Activated CD4-positive, alpha-beta T cell treated with anti-CD3 and anti-CD28 coated beads for 36 hours (primary cell): ENCODE results near the gene CDK1. TPM values are rescaled to one million over a fixed set of nuclear protein-coding genes. Genes with fewer than 3 reads are reported as not detected.

Experiments
- ATAC-seq: fragments of 200-7000 bp; cut with Tn5 transposase; one replicate; pipeline ENCODE4 v1.10.0; 2021; ENCODE audit warnings: mild to moderate bottlenecking, moderate library complexity
- CTCF ChIA-PET: fragments of 350-600 bp; sonication (Branson Sonifier 250); formaldehyde crosslinking; loops from one replicate; lab custom pipeline; 2021; ENCODE audit warnings: antibody characterized with exemption; lab: Charles Lee
- POLR2A ChIA-PET: fragments of 350-600 bp; sonication (Branson Sonifier 250); formaldehyde crosslinking; loops from one replicate; lab custom pipeline; 2021; ENCODE audit warnings: antibody characterized with exemption, inconsistent platforms; lab: Charles Lee
- DNase-seq: peaks from one replicate; pipeline ENCODE4 v3.0.0-alpha.2; 2020
- H3K27ac Mint-ChIP-seq: one replicate; pipeline ENCODE4 v1.8.0; 2021; ENCODE audit warnings: mixed read lengths
- H3K27me3 Mint-ChIP-seq: one replicate; pipeline ENCODE4 v1.8.0; 2021; ENCODE audit warnings: mixed read lengths
- H3K36me3 Mint-ChIP-seq: one replicate; pipeline ENCODE4 v1.8.0; 2021; ENCODE audit warnings: low read depth, mixed read lengths
- H3K4me1 Mint-ChIP-seq: one replicate; pipeline ENCODE4 v1.8.0; 2021; ENCODE audit warnings: mixed read lengths
- H3K4me3 Mint-ChIP-seq: one replicate; pipeline ENCODE4 v1.8.0; 2021; ENCODE audit warnings: mild to moderate bottlenecking, moderate library complexity, mixed read lengths
- H3K9me3 Mint-ChIP-seq: one replicate; pipeline ENCODE4 v1.8.0; 2021; ENCODE audit warnings: low read depth, mixed read lengths
- intact Hi-C, 2 experiments: fragments of 100-400 bp; cut with DNase I in 1 of 2; cut with micrococcal nuclease in 1 of 2; formaldehyde crosslinking; loops; one replicate each; pipeline versions ENCODE4 v1.14.2 to v1.15.1; 2022 to 2024; cut with DNase I, micrococcal nuclease
- total RNA-seq, 2 experiments: library from RNA; stranded (reverse); gene quantifications; one replicate each; pipeline ENCODE4 v1.2.3, GENCODE V29; 2021

The CDK1 gene
- 100 to 1,000 TPM in 1 of 2 experiments, 10 to 100 TPM in 1; 88.5 to 138 TPM for total RNA-seq

DNA sequence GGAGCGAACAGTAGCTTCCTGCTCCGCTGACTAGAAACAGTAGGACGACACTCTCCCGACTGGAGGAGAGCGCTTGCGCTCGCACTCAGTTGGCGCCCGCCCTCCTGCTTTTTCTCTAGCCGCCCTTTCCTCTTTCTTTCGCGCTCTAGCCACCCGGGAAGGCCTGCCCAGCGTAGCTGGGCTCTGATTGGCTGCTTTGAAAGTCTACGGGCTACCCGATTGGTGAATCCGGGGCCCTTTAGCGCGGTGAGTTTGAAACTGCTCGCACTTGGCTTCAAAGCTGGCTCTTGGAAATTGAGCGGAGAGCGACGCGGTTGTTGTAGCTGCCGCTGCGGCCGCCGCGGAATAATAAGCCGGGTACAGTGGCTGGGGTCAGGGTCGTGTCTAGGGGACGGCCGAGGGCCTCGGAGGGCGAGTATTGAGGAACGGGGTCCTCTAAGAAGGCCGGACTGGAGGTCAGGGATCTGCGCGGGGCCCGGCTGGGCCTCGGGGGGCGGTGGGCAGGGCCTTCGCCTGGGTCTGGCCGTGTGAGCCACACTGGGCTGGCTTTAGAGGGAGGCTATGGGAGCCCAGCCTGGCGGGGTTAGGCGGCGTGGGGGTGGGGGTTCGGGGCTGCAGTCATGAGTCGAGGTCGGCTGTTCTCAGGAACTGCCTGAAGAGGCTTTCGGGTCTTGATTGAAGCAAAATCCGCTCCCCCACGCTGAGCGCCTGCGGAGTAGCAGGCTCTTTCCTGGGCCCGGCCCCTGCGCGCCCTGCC, at the start of gene CDK1:
CDK1 (plus strand) TSS at position 265 of the 757 bp plus-strand sequence. CDS start 1,688 bp downstream, outside the sequence.
- Mint-ChIP-seq H3K4me3 (peak within 1 kb of the TSS; percentile 98), H3K9me3 (no peaks in the 10 kb centered on the region), H3K27ac (peak within 1 kb of the TSS; percentile 96), H3K27me3 (no peaks in the 10 kb centered on the region), H3K36me3 (peaks cover 36% of the 10 kb centered on the region), H3K4me1 (peaks cover 17% of the 10 kb centered on the region)
- peak; percentile 98 for DNase-seq
- CTCF ChIA-PET, result interaction anchor here (0.6 to 1.5 kb wide), 6 partner anchors 9 to 300 kb away, joined by 3 to 8 read pairs (median 4); no protein-coding TSS in a partner anchor
- intact Hi-C loops, result loop anchor here (1.0 to 10.0 kb wide), 7 partner anchors 47 to 544 kb away; no protein-coding TSS in a partner anchor
- peak; percentile 99 for ATAC-seq
- POLR2A ChIA-PET, result interaction anchor here (0.5 to 1.2 kb wide), 15 partner anchors 12 to 1278 kb away, joined by 3 to 12 read pairs (median 3); no protein-coding TSS in a partner anchor

DNA sequence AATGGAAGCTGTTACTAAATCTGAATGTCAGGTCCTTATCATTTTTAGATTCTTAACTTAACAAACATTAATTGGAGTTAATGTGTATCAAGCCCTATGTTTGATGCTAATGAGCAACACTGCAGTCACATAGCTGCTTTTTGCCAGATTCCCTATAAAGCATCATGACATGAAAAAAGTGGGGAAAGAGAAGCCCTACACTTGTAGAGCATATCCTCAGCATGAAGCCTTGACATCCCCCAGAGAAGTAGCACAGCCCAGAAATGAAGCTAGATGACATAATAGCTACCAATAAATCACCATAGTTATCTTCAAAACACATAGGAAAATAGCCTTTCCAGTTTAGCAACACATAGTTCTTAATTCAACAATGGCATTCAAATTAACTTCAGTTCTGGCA, 49.2 kb upstream of the CDK1 start:
- DNase-seq (no peak), ATAC-seq (no peak)
- Mint-ChIP-seq H3K27ac (peak overlapping the region; percentile 73), H3K4me1 (peaks cover 68% of the 10 kb centered on the region), H3K27me3 (no peaks in the 10 kb centered on the region), H3K9me3 (peaks cover 4% of the 10 kb centered on the region), H3K36me3 (peaks cover 6% of the 10 kb centered on the region), H3K4me3 (no peak overlapping the region)
- POLR2A ChIA-PET, result no interaction called here
- intact Hi-C loops, result loop anchor here in 1 of 2 experiments (2.0 to 10.0 kb wide), 2 partner anchors 822 to 1506 kb away; partner anchors contain the start of gene CCDC6
- CTCF ChIA-PET, result interaction anchor here (1.1 to 2.5 kb wide), 3 partner anchors 8 to 192 kb away, joined by 3 to 7 read pairs (median 4); no protein-coding TSS in a partner anchor

DNA sequence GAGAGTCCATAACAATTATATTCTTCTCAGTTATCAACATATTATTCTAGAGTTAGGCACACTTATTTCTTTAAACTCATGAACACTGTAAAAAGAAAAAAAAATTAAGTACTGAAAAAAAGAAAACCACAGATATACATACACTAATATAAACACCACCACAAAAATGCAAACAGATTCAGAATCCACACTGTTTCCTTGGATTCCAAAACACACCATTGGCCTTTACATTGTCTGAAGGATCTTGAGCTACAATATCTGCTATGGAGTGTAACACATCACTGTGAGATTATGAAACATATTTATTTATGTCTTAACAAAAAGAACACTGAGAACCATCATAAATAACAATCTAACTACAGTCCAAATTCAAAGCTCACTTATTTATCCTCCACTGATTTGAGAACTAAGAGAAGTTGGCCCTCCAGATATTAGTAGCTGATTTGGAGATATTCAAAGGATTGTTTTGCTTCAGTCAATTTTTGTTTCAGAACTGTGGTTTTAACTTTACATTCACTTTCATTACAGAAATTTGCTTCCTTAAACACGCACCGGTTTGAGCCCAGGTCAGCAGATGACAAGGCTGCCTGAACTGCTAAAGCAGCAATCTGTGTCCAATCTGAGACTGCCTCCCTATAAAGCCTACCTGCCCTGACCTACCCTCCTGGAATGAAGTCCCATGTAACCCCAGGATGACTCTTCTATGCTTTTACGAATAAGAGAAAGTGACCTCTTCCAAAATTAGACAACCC, 47.0 kb upstream of the CDK1 start:
- Mint-ChIP-seq H3K4me1 (peaks cover 49% of the 10 kb centered on the region), H3K9me3 (no peaks in the 10 kb centered on the region), H3K36me3 (no peaks in the 10 kb centered on the region), H3K4me3 (peak overlapping the region; percentile 90), H3K27ac (peak overlapping the region; percentile 81), H3K27me3 (no peaks in the 10 kb centered on the region)
- ATAC-seq, result peak; percentile 51
- ChIA-PET POLR2A (interaction anchor here (0.8 kb wide), 1 partner anchor 28 kb away, joined by 4 read pairs; no protein-coding TSS in a partner anchor), CTCF (interaction anchor here (1.1 to 1.5 kb wide), 3 partner anchors 15 to 78 kb away, joined by 3 to 4 read pairs (median 3); no protein-coding TSS in a partner anchor)
- intact Hi-C loops, result loop anchor here (1.0 to 2.0 kb wide), 5 partner anchors 37 to 493 kb away; partner anchors contain the start of gene CDK1 (in 2 of the 2)
- DNase-seq, result peak; percentile 62

DNA sequence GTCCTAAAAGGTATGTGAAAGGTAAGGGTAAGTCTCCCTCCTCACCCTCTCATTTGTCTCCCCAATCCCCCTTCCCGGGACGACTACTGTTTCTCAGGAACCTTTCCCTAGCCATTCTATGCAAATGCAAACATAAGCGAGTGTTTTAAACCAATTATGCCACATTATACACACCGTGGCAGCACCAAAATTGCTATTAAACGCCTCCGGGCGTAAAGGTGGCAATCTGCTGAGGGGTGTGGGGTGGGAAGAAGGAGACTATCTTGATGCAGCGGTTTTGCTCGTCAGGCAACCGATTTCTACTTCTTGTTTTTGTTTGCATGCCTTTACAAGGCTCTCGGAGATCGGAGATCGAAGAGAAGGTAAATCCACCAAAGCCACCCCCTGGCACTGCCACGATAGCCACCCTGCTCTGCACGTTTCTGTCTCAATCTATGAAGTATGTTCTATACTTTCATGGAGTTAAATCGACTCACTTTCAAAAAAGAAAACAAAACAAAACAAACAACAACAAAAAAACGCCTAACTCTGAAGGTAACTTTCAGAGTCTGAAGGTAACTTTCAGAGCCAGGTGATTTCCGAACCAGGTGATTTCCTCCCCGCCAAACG, 46.0 kb upstream of the CDK1 start:
- peak overlapping the region; percentile 90 for H3K4me3 Mint-ChIP-seq
- H3K9me3 Mint-ChIP-seq, result no peaks in the 10 kb centered on the region
- H3K36me3 Mint-ChIP-seq, result no peaks in the 10 kb centered on the region
- intact Hi-C loops, result loop anchor here in 1 of 2 experiments (2.0 kb wide), 2 partner anchors 36 to 68 kb away; no protein-coding TSS in a partner anchor
- DNase-seq (peak; percentile 40), ATAC-seq (peak; percentile 14)
- POLR2A ChIA-PET, result no interaction called here
- H3K4me1 Mint-ChIP-seq, result peaks cover 39% of the 10 kb centered on the region
- CTCF ChIA-PET, result no interaction called here
- H3K27me3 Mint-ChIP-seq, result no peaks in the 10 kb centered on the region
- H3K27ac Mint-ChIP-seq, result peak overlapping the region; percentile 81

DNA sequence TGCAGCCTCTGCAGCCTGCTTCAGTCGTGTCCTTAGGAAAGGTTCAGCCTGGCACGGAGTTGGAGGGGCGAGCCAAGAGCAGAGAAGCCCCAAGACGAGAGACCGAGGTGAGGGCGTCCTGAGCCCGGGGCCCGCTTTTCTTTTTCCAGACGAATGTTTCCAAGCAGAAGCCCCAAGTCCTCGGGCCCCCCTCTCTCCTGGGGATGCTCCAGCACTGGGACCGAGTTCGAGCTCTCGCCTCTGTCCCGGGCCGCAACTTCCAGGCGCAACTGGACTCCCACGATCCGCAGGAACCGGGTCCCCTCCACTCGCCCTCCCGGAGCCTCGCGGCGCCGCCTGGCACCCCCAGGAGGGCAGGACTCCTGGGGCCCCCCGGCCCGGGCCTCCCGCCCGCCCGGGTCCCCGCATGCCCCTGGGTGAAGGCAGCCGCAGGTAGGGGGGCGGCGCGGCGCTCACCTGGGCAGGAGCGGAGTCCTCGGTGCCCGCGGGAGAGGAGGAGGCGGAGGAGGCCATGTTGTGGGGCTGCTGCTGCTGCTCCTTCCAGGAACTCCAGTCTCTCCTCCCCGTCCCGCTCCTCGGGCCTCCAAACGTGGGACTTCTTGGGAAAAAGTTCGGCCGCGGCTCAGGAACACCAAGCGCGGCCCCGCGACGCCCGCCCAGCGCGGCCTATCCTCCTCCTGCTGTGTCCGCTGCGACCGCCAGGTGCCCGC, 45.3 kb upstream of the CDK1 start:
- ATAC-seq (peak; percentile 59), DNase-seq (peak; percentile 69)
- peaks cover 33% of the 10 kb centered on the region for H3K4me1 Mint-ChIP-seq
- ChIA-PET POLR2A (interaction anchor here (0.6 kb wide), 1 partner anchor 45 kb away, joined by 3 read pairs; the partner anchor contains the start of gene CDK1), CTCF (interaction anchor here (0.7 to 1.4 kb wide), 6 partner anchors 8 to 859 kb away, joined by 3 to 6 read pairs (median 4); no protein-coding TSS in a partner anchor)
- H3K27ac Mint-ChIP-seq, result peak overlapping the region; percentile 81
- no peaks in the 10 kb centered on the region for H3K9me3 Mint-ChIP-seq
- intact Hi-C loops, result loop anchor here in 1 of 2 experiments (2.0 kb wide), 2 partner anchors 36 to 68 kb away; no protein-coding TSS in a partner anchor
- peak overlapping the region; percentile 90 for H3K4me3 Mint-ChIP-seq
- no peaks in the 10 kb centered on the region for H3K36me3 Mint-ChIP-seq
- no peaks in the 10 kb centered on the region for H3K27me3 Mint-ChIP-seq

DNA sequence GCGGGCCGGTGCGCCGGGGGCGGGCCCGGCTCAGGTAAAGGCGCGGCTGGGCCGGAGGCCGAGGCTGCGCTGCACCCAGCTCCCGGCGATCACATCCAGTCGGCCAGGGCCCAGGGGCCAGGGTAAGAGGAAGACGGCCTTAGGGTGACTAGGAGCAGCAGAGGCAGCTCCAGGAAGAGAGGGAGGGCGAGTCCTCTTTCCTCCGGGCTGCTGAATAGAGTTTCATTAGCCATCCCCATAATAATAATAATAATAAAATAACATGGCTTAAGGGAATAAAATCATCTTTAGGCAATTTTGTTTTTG, 44.8 kb upstream of the CDK1 start:
- Mint-ChIP-seq H3K9me3 (no peaks in the 10 kb centered on the region), H3K4me1 (peaks cover 31% of the 10 kb centered on the region), H3K27ac (no peak overlapping the region), H3K27me3 (no peaks in the 10 kb centered on the region), H3K4me3 (peak overlapping the region; percentile 90), H3K36me3 (no peaks in the 10 kb centered on the region)
- no peak for ATAC-seq
- intact Hi-C loops, result loop anchor here in 1 of 2 experiments (2.0 kb wide), 2 partner anchors 35 to 69 kb away; no protein-coding TSS in a partner anchor
- CTCF ChIA-PET, result interaction anchor here (0.7 to 1.4 kb wide), 9 partner anchors 8 to 860 kb away, joined by 3 to 6 read pairs (median 4); no protein-coding TSS in a partner anchor
- no peak for DNase-seq
- POLR2A ChIA-PET, result interaction anchor here (0.6 kb wide), 1 partner anchor 45 kb away, joined by 3 read pairs; the partner anchor contains the start of gene CDK1

DNA sequence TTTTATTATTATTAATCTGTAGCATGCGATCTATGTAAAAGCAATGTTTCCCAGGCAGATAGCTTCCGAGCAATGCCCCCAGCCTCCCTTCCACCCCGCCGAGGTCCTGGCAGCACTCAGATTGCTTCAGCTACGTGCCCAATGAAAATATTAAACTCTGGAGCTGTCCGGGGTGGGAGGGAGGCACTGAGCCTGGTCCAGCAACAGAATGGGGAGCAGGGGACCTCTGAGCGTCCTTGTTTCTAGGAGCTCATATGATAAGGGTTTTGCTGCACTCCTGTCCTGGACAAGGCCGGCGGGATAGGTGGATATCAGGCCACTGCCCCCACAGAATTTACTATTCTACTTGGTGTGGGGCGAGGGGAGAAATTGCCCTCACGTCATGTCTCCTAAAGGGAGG, 44.5 kb upstream of the CDK1 start:
- DNase-seq, result no peak
- Mint-ChIP-seq H3K9me3 (no peaks in the 10 kb centered on the region), H3K36me3 (no peaks in the 10 kb centered on the region), H3K27ac (no peak overlapping the region), H3K4me3 (peak overlapping the region; percentile 42), H3K4me1 (peaks cover 28% of the 10 kb centered on the region), H3K27me3 (no peaks in the 10 kb centered on the region)
- intact Hi-C loops, result loop anchor here in 1 of 2 experiments (2.0 kb wide), 2 partner anchors 35 to 69 kb away; no protein-coding TSS in a partner anchor
- POLR2A ChIA-PET, result interaction anchor here (0.6 kb wide), 1 partner anchor 44 kb away, joined by 3 read pairs; the partner anchor contains the start of gene CDK1
- ATAC-seq, result no peak
- CTCF ChIA-PET, result interaction anchor here (0.7 to 1.4 kb wide), 9 partner anchors 9 to 860 kb away, joined by 3 to 6 read pairs (median 4); no protein-coding TSS in a partner anchor

DNA sequence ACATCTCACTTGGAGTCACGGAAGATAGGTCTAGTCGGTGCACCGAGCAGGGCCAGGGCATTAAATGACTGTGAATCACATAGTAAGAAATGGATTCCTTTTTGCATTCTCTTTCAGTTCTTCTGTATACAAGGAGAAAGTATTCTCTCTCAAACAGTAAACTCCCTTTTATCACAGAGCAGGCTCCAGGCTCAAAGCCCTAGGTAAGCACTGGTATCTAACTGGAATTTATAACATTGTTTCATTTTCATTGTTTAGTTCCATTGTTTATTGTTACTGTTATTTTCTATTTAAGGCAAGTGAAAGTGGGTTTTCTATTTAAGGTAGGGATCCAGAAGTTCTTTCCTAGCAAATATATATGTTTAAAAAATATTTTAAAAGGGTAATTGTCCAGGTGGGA, 44.1 kb upstream of the CDK1 start:
- Mint-ChIP-seq H3K27me3 (no peaks in the 10 kb centered on the region), H3K4me3 (peak overlapping the region; percentile 42), H3K36me3 (no peaks in the 10 kb centered on the region), H3K4me1 (peaks cover 24% of the 10 kb centered on the region), H3K9me3 (no peaks in the 10 kb centered on the region), H3K27ac (no peak overlapping the region)
- ATAC-seq, result no peak
- DNase-seq, result no peak
- CTCF ChIA-PET, result interaction anchor here (0.8 to 1.4 kb wide), 7 partner anchors 9 to 85 kb away, joined by 3 to 5 read pairs (median 4); no protein-coding TSS in a partner anchor
- intact Hi-C loops, result no loop called here
- POLR2A ChIA-PET, result no interaction called here

DNA sequence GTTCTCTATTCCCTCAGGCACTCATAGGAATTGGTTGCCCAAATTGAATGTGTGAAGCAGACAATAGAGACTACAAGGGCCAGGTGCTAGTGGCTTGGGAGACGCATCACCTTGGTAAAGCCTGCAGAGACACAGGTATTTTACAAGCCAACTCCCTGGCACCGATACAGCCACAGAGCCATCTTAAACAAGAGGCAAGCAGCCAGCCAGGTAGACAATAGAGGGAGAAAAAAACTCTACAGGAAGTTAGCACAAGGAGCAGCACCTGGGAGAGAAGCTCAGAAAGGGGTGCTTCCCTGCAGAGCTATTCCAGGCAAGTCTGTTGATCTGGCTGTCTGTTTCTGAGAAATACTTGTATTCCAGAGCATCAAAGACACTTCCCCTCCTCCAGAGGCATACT, 43.0 kb upstream of the CDK1 start:
- H3K36me3 Mint-ChIP-seq, result no peaks in the 10 kb centered on the region
- CTCF ChIA-PET, result interaction anchor here (1.0 to 1.7 kb wide), 4 partner anchors 12 to 37 kb away, joined by 3 to 4 read pairs (median 4); no protein-coding TSS in a partner anchor
- H3K9me3 Mint-ChIP-seq, result no peaks in the 10 kb centered on the region
- no peak for ATAC-seq
- no peaks in the 10 kb centered on the region for H3K27me3 Mint-ChIP-seq
- no peak overlapping the region for H3K4me3 Mint-ChIP-seq
- no peak for DNase-seq
- POLR2A ChIA-PET, result no interaction called here
- intact Hi-C loops, result no loop called here
- peaks cover 15% of the 10 kb centered on the region for H3K4me1 Mint-ChIP-seq
- no peak overlapping the region for H3K27ac Mint-ChIP-seq

DNA sequence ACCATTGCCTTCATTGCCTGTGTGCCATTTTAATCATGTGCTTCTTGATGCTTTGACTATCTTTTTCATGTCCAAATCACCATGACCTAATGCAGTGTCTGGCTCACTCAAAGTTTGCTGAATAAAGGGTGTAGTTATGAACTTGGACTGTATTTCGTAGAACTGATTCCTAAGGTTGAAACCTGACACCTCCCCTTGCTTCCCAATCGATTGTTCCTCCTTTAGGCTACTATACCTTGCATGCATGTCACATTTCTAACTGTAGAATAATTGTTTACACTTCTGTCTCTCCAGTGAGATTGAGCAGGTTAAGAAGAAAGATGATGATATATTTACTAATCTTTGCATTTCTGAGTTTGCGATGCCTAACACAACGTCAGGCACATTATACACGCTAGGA, 41.0 kb upstream of the CDK1 start:
- POLR2A ChIA-PET, result no interaction called here

More for the DNA sequence above, 41.0 kb upstream of the CDK1 start:
- Mint-ChIP-seq H3K4me3 (no peak overlapping the region), H3K27me3 (no peaks in the 10 kb centered on the region), H3K9me3 (no peaks in the 10 kb centered on the region), H3K27ac (no peak overlapping the region), H3K36me3 (no peaks in the 10 kb centered on the region), H3K4me1 (no peaks in the 10 kb centered on the region)
- no peak for ATAC-seq
- intact Hi-C loops, result no loop called here
- CTCF ChIA-PET, result no interaction called here
- no peak for DNase-seq
